Kidney (tissue), 14 donors: ENCODE results near the gene MAD2L2. TPM values are rescaled to one million over a fixed set of nuclear protein-coding genes. Genes with fewer than 3 reads are reported as not detected.

Experiments used
- DNase-seq, 5 donors: peaks; one replicate each; pipeline ENCODE4 v3.0.0-alpha.2; 2013 to 2020
- FAIRE-seq: peaks from 2 replicates; lab custom pipeline; 2012; peaks lifted over from hg19 to GRCh38; lab: Jason Lieb, UNC
- H3K27ac ChIP-seq, 2 donors: one replicate each; pipeline ENCODE4 v1.7.0; 2013; ENCODE audit warnings: low read depth in 2 of 2, low read length in 2 of 2, inconsistent platforms in 1 of 2
- H3K27me3 ChIP-seq: one replicate; pipeline ENCODE4 v1.7.1; 2013; ENCODE audit warnings: low read length, inconsistent platforms; ENCODE audit not compliant: control insufficient read depth, insufficient read depth
- H3K36me3 ChIP-seq, 3 donors: one replicate each; pipeline versions ENCODE4 v1.7.0 to v1.7.1; 2013; ENCODE audit warnings: low read length in 3 of 3, control low read depth in 1 of 3, inconsistent platforms in 1 of 3; ENCODE audit not compliant: insufficient read depth in 3 of 3, control insufficient read depth in 2 of 3
- H3K4me1 ChIP-seq, 3 donors: one replicate each; pipeline versions ENCODE4 v1.7.0 to v1.7.1; 2013; ENCODE audit warnings: low read length in 3 of 3, inconsistent platforms in 1 of 3, low read depth in 1 of 3; ENCODE audit not compliant: control insufficient read depth in 2 of 3, insufficient read depth in 2 of 3
- H3K4me3 ChIP-seq, 3 donors: one replicate each; pipeline versions ENCODE4 v1.7.0 to v1.8.1; 2013; ENCODE audit warnings: low read length in 3 of 3, control low read depth in 1 of 3, inconsistent platforms in 1 of 3
- H3K9ac ChIP-seq, 3 donors: one replicate each; pipeline versions ENCODE4 v1.7.0 to v1.7.1; 2013; ENCODE audit warnings: low read length in 3 of 3, control low read depth in 1 of 3, inconsistent platforms in 1 of 3
- H3K9me3 ChIP-seq, 3 donors: one replicate each; pipeline versions ENCODE4 v1.7.0 to v1.7.1; 2013; ENCODE audit warnings: low read length in 3 of 3, control low read depth in 1 of 3, inconsistent platforms in 1 of 3; ENCODE audit not compliant: control insufficient read depth in 2 of 3, insufficient read depth in 1 of 3
- CTCF ChIP-seq: IDR thresholded peaks from 3 replicates; pipeline ENCODE4 v1.5.1; 2012; ENCODE audit warnings: mild to moderate bottlenecking, moderate library complexity, borderline replicate concordance; ENCODE audit not compliant: insufficient read depth; ENCODE audit errors: extremely low read depth
- intact Hi-C: fragments of 100-400 bp; cut with DNase I; formaldehyde crosslinking; loops from one replicate; pipeline ENCODE4 v1.11.1; 2022
- polyA plus RNA-seq: library from polyadenylated mRNA; stranded (reverse); fragments of 350-450 nt; fragmentation: Illumina TruSeq; extraction: RNeasy Lipid Tissue Mini Kit (QIAGEN cat#74804); gene quantifications from one replicate; pipeline ENCODE4 v1.2.3, GENCODE V29; 2014; ENCODE audit warnings: low read depth, low replicate concordance; ENCODE audit not compliant: insufficient read depth
- total RNA-seq: library from RNA; stranded (reverse); fragmentation: NEBNext Ultra II Directional; extraction: Animal tissue kit (Norgen Biotek cat#: 25700); gene quantifications from one replicate; pipeline ENCODE4 v1.2.1, GENCODE V29; 2021
- donor health status: control.
- donor health status: control.
- donor health status: control.
- donor health status: control.
- donor health status: control.
- donor health status: DM: yes; HTN: yes; CAD: no.
- donor health status: Normal renal cell carcinoma (clear cell type).

Gene MAD2L2
- total and polyA plus RNA-seq, 2 donors from 2014 or later: 36.8 to 51.7 TPM

DNA sequence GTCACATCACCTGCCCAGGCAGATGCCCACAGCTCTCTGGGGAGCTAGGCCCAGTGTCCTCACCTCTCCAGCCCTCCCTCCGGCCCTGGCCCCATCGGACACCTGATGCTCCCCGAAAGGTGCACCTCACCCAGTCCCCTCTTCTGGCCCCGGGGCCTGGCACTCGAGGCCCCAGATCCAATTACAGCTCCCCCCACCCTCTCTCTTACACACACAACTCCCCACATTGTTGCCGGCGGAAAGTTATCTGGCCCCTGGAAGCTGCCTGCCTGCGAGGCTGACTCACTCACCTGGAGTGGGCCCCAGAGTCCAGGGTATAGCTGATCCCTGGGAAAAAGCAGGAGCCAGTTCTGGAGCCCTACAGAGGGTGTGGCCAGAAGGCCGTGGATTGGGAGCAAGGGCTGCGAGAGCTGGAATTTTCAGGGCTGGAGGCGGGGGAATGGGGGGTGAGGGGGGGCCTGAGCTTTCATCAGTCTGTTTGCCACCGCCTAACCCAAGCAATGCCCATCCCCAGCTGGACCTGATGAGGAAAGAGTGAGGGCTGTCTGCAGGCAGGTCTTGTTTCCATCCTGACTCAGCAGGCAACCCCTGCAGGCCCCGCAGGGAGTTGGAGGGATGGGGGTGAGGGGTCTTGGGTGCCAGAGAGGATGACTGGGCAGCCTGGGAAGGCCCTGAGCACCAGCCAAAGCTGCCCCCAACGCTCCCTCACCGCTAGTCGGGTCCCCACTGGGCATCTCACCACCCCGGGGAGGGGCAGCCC, 27.7 kb downstream of the MAD2L2 start:
- Histone ChIP-seq H3K36me3 (peaks cover 0 to 2% (median 0%) of the 10 kb centered on the region in 3 donors), H3K4me1 (peaks cover 0 to 9% (median 0%) of the 10 kb centered on the region in 3 donors), H3K4me3 (no peak overlapping the region), H3K9me3 (no peaks in the 10 kb centered on the region), H3K27me3 (peaks cover 11% of the 10 kb centered on the region), H3K9ac (peak overlapping the region in 1 of 3 donors; percentile 51), H3K27ac (no peak overlapping the region)
- TF ChIP-seq CTCF: no peak
- no peak for DNase-seq
- FAIRE-seq: no peak
- intact Hi-C loops: no loop called here

GRCh38 chr1:11652203-11652780, 28.7 kb downstream of the MAD2L2 start:
- TF ChIP-seq CTCF: no peak
- Histone ChIP-seq H3K27ac (no peak overlapping the region), H3K9ac (no peak overlapping the region), H3K27me3 (peaks cover 11% of the 10 kb centered on the region), H3K4me3 (no peak overlapping the region), H3K9me3 (no peaks in the 10 kb centered on the region), H3K4me1 (peaks cover 0 to 9% (median 0%) of the 10 kb centered on the region in 3 donors), H3K36me3 (peaks cover 0 to 2% (median 0%) of the 10 kb centered on the region in 3 donors)
- FAIRE-seq (no peak), DNase-seq (no peak)
- intact Hi-C loops: no loop called here

GRCh38 chr1:11651017-11651416, 29.9 kb downstream of the MAD2L2 start:
- no peak overlapping the region for H3K9ac ChIP-seq
- no peak for FAIRE-seq
- no peak for DNase-seq
- H3K4me3 ChIP-seq: no peak overlapping the region
- H3K4me1 ChIP-seq: peaks cover 0 to 9% (median 0%) of the 10 kb centered on the region in 3 donors
- TF ChIP-seq CTCF: no peak
- no peaks in the 10 kb centered on the region for H3K9me3 ChIP-seq
- H3K27ac ChIP-seq: no peak overlapping the region
- H3K27me3 ChIP-seq: peaks cover 11% of the 10 kb centered on the region
- H3K36me3 ChIP-seq: no peaks in the 10 kb centered on the region
- intact Hi-C loops: no loop called here
